Measurements from ENCODE around the gene NTSR1.

DNA sequence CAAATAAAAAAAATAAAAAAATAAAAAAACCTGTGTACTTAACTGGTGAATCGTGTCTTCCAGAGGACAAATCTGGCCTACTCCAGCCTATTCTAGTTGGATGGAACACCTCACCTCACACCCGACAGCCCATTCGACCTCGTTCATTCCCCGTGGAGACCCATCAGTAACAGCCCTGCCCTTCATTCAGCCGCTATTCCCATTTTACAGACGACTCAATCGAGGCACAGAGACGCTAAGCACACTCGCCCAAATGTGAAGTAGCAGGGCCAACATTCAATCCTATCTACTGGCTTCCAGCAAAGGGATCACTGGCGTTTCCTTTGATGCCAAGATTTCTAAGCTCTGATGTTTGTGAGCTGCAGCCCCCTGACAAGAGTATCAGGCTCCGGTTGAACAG is 1.8 kb upstream of the NTSR1 start:
- TF ChIP-seq, protein P1, sequence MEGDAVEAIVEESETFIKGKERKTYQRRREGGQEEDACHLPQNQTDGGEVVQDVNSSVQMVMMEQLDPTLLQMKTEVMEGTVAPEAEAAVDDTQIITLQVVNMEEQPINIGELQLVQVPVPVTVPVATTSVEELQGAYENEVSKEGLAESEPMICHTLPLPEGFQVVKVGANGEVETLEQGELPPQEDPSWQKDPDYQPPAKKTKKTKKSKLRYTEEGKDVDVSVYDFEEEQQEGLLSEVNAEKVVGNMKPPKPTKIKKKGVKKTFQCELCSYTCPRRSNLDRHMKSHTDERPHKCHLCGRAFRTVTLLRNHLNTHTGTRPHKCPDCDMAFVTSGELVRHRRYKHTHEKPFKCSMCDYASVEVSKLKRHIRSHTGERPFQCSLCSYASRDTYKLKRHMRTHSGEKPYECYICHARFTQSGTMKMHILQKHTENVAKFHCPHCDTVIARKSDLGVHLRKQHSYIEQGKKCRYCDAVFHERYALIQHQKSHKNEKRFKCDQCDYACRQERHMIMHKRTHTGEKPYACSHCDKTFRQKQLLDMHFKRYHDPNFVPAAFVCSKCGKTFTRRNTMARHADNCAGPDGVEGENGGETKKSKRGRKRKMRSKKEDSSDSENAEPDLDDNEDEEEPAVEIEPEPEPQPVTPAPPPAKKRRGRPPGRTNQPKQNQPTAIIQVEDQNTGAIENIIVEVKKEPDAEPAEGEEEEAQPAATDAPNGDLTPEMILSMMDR (conservative IDR thresholded peaks at IDR 0.05 in 1 of 2, IDR thresholded peaks at IDR 0.05 in 1 of 2; ENCODE audit: extremely low read depth in 1 of 2, insufficient read depth in 1 of 2, low read depth in 1 of 2, low read length in 2 of 2): no peak
- no peak for TF ChIP-seq EZH2 (IDR thresholded peaks at IDR 0.05; ENCODE audit: borderline replicate concordance, low read length)

Data from mammary epithelial cell (primary cell).